PFSK-1 (cell line): ENCODE results near the gene NEU3. TPM values are rescaled to one million over a fixed set of nuclear protein-coding genes. Genes with fewer than 3 reads are reported as not detected.

Source experiments
- FOXP2 ChIP-seq: optimal IDR thresholded peaks from 2 replicates; pipeline ENCODE3; 2011; ENCODE audit warnings: borderline replicate concordance, control low read depth, inconsistent platforms; ENCODE audit not compliant: insufficient read depth; ENCODE audit errors: extremely low read length, extremely low read depth
- POLR2AphosphoS5 ChIP-seq: IDR thresholded peaks from 2 replicates; pipeline ENCODE4 v1.6.1; 2012; ENCODE audit warnings: low read depth, mild to moderate bottlenecking, control low read depth, low read length, moderate library complexity
- REST ChIP-seq, 2 experiments: IDR thresholded peaks; 2 replicates each; pipeline versions ENCODE4 v1.6.1 to v1.8.0; 2011 to 2012; ENCODE audit warnings: low read depth in 2 of 2, low read length in 2 of 2, control low read depth in 1 of 2, inconsistent platforms in 1 of 2, mild to moderate bottlenecking in 1 of 2, moderate library complexity in 1 of 2; ENCODE audit not compliant: insufficient read depth in 1 of 2
- SIN3A ChIP-seq: IDR thresholded peaks from 2 replicates; pipeline ENCODE4 v1.6.1; 2012; ENCODE audit warnings: mild to moderate bottlenecking, low read length, moderate library complexity, borderline replicate concordance; ENCODE audit not compliant: insufficient read depth
- TAF1 ChIP-seq: IDR thresholded peaks from 2 replicates; pipeline ENCODE4 v1.6.1; 2012; ENCODE audit warnings: low read length, control low read depth, borderline replicate concordance; ENCODE audit not compliant: insufficient read depth
- polyA plus RNA-seq: library from polyadenylated mRNA; unstranded; fragments of >200 nt; gene quantifications from one replicate; pipeline ENCODE4 v1.2.1, GENCODE V29; 2012; ENCODE audit warnings: low read depth, missing spikeins; ENCODE audit not compliant: insufficient read length

NEU3 gene
- 3.8 TPM for polyA plus RNA-seq

GRCh38 chr11:74988541-74989259 lies at the start of gene NEU3:
NEU3 (plus strand) TSS chr11:74988933; CDS start chr11:74989061, 128 bp downstream.
- TF ChIP-seq POLR2AphosphoS5 (peak; percentile 92), REST (IDR thresholded peaks at IDR 0.05; ENCODE audit: insufficient read depth in 1 of 2, low read depth in 2 of 2, low read length in 2 of 2) (peak in 1 of 2 experiments; percentile 58; a peak in 1 of 4 replicates), FOXP2 (no peak), SIN3A (no peak), TAF1 (peak; percentile 82; the same call in 1 of the 2 replicates)

GRCh38 chr11:74941492-74941891 lies 47.2 kb upstream of the NEU3 start:
- TF ChIP-seq TAF1: no peak
- no peak for TF ChIP-seq SIN3A
- TF ChIP-seq POLR2AphosphoS5: no peak
- TF ChIP-seq FOXP2: no peak
- TF ChIP-seq REST (IDR thresholded peaks at IDR 0.05; ENCODE audit: insufficient read depth in 1 of 2, low read depth in 2 of 2, low read length in 2 of 2): no peak

GRCh38 chr11:74942073-74942759 lies 46.5 kb upstream of the NEU3 start:
- TF ChIP-seq POLR2AphosphoS5 (no peak), FOXP2 (no peak), SIN3A (no peak), TAF1 (no peak), REST (IDR thresholded peaks at IDR 0.05; ENCODE audit: insufficient read depth in 1 of 2, low read depth in 2 of 2, low read length in 2 of 2) (no peak)

GRCh38 chr11:74948546-74948897 lies 40.2 kb upstream of the NEU3 start:
- TF ChIP-seq FOXP2: no peak
- TF ChIP-seq POLR2AphosphoS5: no peak
- TF ChIP-seq REST (IDR thresholded peaks at IDR 0.05; ENCODE audit: insufficient read depth in 1 of 2, low read depth in 2 of 2, low read length in 2 of 2): no peak; a peak in 1 of 4 replicates
- no peak for TF ChIP-seq TAF1
- no peak for TF ChIP-seq SIN3A
